Transverse colon (tissue), 4 donors: ENCODE results near the gene C15orf61. TPM values are rescaled to one million over a fixed set of nuclear protein-coding genes. Genes with fewer than 3 reads are reported as not detected.

Experiments used
- DNase-seq: peaks from one replicate; pipeline ENCODE4 v3.0.0-alpha.2; 2019
- H3K27ac ChIP-seq, 4 donors: fragments of 200-600 bp; sonication (generic); 2 replicates each; pipeline ENCODE4 v1.5.1; 2016 to 2018; ENCODE audit warnings: inconsistent platforms in 4 of 4
- H3K27me3 ChIP-seq: fragments of 200-600 bp; sonication (generic); 2 replicates; pipeline ENCODE4 v1.5.1; 2017; ENCODE audit warnings: inconsistent platforms
- H3K36me3 ChIP-seq, 4 donors: fragments of 200-600 bp; sonication (generic); 2 replicates each; pipeline ENCODE4 v1.5.1; 2017 to 2019; ENCODE audit warnings: inconsistent platforms in 4 of 4
- H3K4me1 ChIP-seq, 4 donors: fragments of 200-600 bp; sonication (generic); 2 replicates each; pipeline ENCODE4 v1.5.1; 2017 to 2020; ENCODE audit warnings: inconsistent platforms in 4 of 4
- H3K4me3 ChIP-seq, 4 donors: fragments of 200-600 bp; sonication (generic); 1 replicate in 1 of 4; 2 replicates in 3 of 4; pipeline versions ENCODE4 v1.5.1 to v1.6.1; 2017 to 2019; ENCODE audit warnings: inconsistent platforms in 4 of 4
- H3K9me3 ChIP-seq, 2 donors: fragments of 200-600 bp; sonication (generic); 2 replicates each; pipeline ENCODE4 v1.5.1; 2017 to 2019; ENCODE audit warnings: inconsistent platforms in 2 of 2
- EP300 ChIP-seq: sonication (generic); formaldehyde crosslinking; IDR thresholded peaks from one replicate; pipeline ENCODE4 v1.6.1; 2017; ENCODE audit warnings: antibody characterized with exemption, low read depth
- POLR2A ChIP-seq: fragments of 450-650 bp; IDR thresholded peaks from one replicate; pipeline ENCODE4 v1.6.1; 2016; ENCODE audit warnings: antibody characterized with exemption, mild to moderate bottlenecking, moderate library complexity
- POLR2AphosphoS5 ChIP-seq, 3 donors: sonication (generic); formaldehyde crosslinking; IDR thresholded peaks; one replicate each; pipeline ENCODE4 v1.6.1; 2016; ENCODE audit warnings: antibody characterized with exemption in 3 of 3
- WGBS, 2 donors: methylation state at CpG; one replicate each; pipeline ENCODE4 v1.1.5; 2018; ENCODE audit warnings: low coverage in 1 of 2; 5-methylcytosine and 5-hydroxymethylcytosine counted together
- in situ Hi-C, 4 donors: fragments of 200-750 bp; cut with MboI; loops; one replicate each; pipeline versions ENCODE4 v1.15.0 to v1.15.1; 2017; ENCODE audit warnings: low sequenced_read_pairs in 3 of 4, low pct_ligation_motif_present in 1 of 4, low pct_unique_long_range_greater_than_20kb in 1 of 4
- intact Hi-C: fragments of 100-400 bp; cut with DNase I; formaldehyde crosslinking; loops from one replicate; pipeline ENCODE4 v1.15.1; 2023; ENCODE audit warnings: low total_unique reads
- total RNA-seq, 4 donors: library from RNA; depleted of rRNA; stranded (reverse); fragments of >200 nt; gene quantifications; one replicate each; pipeline ENCODE4 v1.1.0, GENCODE V29; 2016
- TF ChIP-seq, protein P1 (sequence below), 5 experiments: fragments of 200-600 bp in 3 of 5; fragments of 450-650 bp in 2 of 5; sonication (generic) in 3 of 5; IDR thresholded peaks; 1 replicate in 2 of 5; 2 replicates in 3 of 5; pipeline ENCODE4 v1.5.1; 2016 to 2017; ENCODE audit warnings: antibody characterized with exemption in 5 of 5, inconsistent platforms in 3 of 5, mild to moderate bottlenecking in 2 of 5, moderate library complexity in 1 of 5

Gene C15orf61
- total RNA-seq, 4 donors from 2014 or later: 4.0 to 22.4 (median 9.8) TPM

DNA sequence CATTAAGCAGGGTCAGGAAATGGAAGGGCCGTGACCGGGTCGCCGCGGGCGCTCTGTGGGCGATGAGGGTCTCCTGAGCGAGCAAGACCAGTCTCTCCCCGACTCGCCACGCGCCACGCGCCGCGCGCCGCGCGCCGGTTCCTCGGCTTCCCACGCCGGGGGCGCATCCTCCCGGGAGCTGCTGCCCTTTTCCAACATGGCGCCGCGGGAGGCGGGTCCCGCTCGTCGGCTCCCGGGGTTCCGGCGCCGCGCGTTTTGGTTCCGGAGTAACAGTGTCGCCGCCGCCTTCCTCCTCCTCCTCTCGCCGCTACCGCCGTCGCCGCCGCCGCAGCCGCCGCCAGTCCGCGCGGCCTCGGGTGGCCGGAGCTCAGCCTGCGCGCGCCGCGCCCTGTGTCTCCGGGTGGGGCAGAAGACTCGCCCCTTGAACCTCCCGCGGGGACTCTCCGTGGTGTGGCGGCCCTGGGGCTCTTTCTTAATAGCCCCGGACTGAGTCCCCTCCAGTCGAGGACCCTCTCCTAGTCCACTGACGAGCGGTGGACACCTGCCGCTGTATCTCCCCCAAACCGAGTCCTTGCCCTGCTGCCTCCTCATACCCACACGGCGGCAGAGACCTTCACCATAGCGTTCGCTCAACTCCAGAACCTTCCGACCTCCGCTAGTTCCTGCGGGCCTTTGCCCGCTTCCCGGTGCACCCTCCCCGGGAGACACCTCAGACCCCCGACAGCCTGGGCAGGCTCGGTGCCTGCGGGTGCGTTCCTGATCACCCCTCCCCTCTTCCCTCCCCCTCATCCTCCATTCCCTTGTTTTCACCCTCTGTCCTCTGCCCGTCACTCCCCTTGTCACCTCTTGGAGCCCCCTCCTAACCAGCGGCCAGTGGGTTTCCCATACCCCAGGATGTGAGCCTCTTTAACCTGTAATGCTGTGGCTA, 21.8 kb downstream of the C15orf61 start, which contains the start of gene MAP2K5:
Gene MAP2K5 (plus strand): TSS at position 284 of the 928 bp plus-strand sequence. CDS start 633 bp downstream, at position 917.
- 3 to 9% methylated on average over 7 to 37 of the region's 91 CpGs for WGBS, 2 donors

DNA sequence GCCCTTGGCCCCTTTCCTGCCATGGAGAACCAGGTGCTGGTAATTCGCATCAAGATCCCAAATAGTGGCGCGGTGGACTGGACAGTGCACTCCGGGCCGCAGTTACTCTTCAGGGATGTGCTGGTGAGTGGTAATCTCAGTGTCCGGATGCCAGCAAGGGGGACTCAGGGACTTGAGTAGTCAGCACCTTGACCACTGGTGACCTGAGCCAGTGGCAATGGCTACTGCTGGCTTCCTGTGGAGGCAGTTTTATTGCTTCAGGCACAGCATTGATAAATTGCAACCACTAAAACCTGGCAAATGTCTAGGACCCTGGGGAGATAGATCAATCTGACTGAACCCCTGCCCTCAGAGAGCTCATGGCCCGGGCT, 22.4 kb downstream of the C15orf61 start:
- in situ Hi-C loops: no loop called here
- intact Hi-C loops: loop anchor here (2.0 kb wide), 1 partner anchor 23 kb away; the partner anchor contains the start of gene C15orf61
- Histone ChIP-seq H3K9me3 (no peaks in the 10 kb centered on the region), H3K4me1 (peaks cover 6 to 42% (median 27%) of the 10 kb centered on the region in 4 donors), H3K27me3 (no peaks in the 10 kb centered on the region), H3K27ac (peak overlapping the region; percentile 90 to 94 (median 92)), H3K4me3 (peak overlapping the region; percentile 61 to 96 (median 72)), H3K36me3 (no peaks in the 10 kb centered on the region)
- 41% methylated on average over 7 of the region's 7 CpGs; no CpG with 5 or more reads in 1 of the 2 donors for WGBS, 2 donors
- TF ChIP-seq POLR2AphosphoS5 (IDR thresholded peaks at IDR 0.05) (no peak), POLR2A (no peak), EP300 (no peak)
- TF ChIP-seq, protein P1, sequence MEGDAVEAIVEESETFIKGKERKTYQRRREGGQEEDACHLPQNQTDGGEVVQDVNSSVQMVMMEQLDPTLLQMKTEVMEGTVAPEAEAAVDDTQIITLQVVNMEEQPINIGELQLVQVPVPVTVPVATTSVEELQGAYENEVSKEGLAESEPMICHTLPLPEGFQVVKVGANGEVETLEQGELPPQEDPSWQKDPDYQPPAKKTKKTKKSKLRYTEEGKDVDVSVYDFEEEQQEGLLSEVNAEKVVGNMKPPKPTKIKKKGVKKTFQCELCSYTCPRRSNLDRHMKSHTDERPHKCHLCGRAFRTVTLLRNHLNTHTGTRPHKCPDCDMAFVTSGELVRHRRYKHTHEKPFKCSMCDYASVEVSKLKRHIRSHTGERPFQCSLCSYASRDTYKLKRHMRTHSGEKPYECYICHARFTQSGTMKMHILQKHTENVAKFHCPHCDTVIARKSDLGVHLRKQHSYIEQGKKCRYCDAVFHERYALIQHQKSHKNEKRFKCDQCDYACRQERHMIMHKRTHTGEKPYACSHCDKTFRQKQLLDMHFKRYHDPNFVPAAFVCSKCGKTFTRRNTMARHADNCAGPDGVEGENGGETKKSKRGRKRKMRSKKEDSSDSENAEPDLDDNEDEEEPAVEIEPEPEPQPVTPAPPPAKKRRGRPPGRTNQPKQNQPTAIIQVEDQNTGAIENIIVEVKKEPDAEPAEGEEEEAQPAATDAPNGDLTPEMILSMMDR (IDR thresholded peaks at IDR 0.05): no peak
- peak; percentile 36 for DNase-seq

More for the DNA sequence above, 21.8 kb downstream of the C15orf61 start, which contains the start of gene MAP2K5:
- in situ Hi-C loops: no loop called here
- peaks cover 6 to 36% (median 22%) of the 10 kb centered on the region in 4 donors for H3K4me1 ChIP-seq
- DNase-seq: peak; percentile 90
- peak; percentile 77 for TF ChIP-seq POLR2A
- no peak for TF ChIP-seq EP300
- peak; percentile 35 to 79 (median 73) for TF ChIP-seq POLR2AphosphoS5 (IDR thresholded peaks at IDR 0.05)
- intact Hi-C loops: loop anchor here (2.0 kb wide), 1 partner anchor 22 kb away; the partner anchor contains the start of gene C15orf61
- no peaks in the 10 kb centered on the region for H3K36me3 ChIP-seq
- H3K9me3 ChIP-seq: no peaks in the 10 kb centered on the region
- H3K4me3 ChIP-seq: peak within 1 kb of the TSS; percentile 61 to 96 (median 72)
- H3K27ac ChIP-seq: peak within 1 kb of the TSS; percentile 90 to 94 (median 92)
- H3K27me3 ChIP-seq: no peaks in the 10 kb centered on the region

DNA sequence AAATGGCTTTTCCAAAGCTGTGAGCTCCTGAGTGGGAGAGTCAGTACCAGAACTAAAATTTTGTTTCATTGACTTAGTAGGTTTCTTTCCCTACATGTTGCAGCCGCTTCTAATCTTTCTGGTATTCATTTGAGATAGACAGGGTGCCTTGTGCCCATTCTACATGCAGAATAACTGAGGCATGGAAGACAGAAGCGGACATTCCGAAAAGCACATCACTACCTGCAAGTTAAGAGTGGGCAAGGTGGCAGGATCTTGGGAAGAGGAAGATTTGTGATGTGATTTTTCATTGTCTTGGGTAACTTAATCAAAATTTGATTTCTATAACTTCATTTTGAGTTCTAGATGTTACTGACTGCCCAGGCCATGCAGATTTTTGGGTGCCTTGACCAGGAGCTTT, 23.5 kb downstream of the C15orf61 start:
- no peak for DNase-seq
- in situ Hi-C loops (no loop called here), intact Hi-C loops (no loop called here)
- Histone ChIP-seq H3K4me3 (no peak overlapping the region), H3K9me3 (no peaks in the 10 kb centered on the region), H3K27ac (no peak overlapping the region), H3K4me1 (peaks cover 6 to 54% (median 35%) of the 10 kb centered on the region in 4 donors), H3K27me3 (no peaks in the 10 kb centered on the region), H3K36me3 (no peaks in the 10 kb centered on the region)
- TF ChIP-seq EP300 (no peak), POLR2A (no peak), POLR2AphosphoS5 (IDR thresholded peaks at IDR 0.05) (no peak)
- TF ChIP-seq, protein P1 (IDR thresholded peaks at IDR 0.05): no peak
- 79 to 94% methylated on average over 3 of the region's 3 CpGs for WGBS, 2 donors

DNA sequence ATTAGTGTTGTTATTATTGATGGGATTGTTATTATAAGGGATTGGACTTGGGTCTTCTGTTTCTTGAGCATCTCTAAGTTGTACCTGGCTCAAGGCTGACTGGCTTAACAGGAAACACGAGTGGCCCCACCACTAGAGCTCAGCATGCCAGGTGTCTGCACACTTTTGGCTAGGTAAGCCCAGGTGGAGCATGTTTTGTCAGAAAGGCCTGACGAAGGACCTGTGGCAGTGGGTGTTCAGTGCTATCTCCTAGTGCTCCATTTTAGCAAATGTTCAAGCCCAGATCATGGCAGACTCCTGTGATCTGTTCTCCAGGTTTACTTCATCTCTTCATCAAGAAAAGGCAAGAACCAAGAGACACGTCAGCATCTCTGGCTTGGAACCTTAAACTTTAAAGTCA, 24.9 kb downstream of the C15orf61 start:
- Histone ChIP-seq H3K36me3 (no peaks in the 10 kb centered on the region), H3K27me3 (no peaks in the 10 kb centered on the region), H3K27ac (no peak overlapping the region), H3K9me3 (no peaks in the 10 kb centered on the region), H3K4me1 (peaks cover 6 to 68% (median 38%) of the 10 kb centered on the region in 4 donors), H3K4me3 (no peak overlapping the region)
- no peak for TF ChIP-seq POLR2A
- TF ChIP-seq POLR2AphosphoS5 (IDR thresholded peaks at IDR 0.05): no peak
- no peak for TF ChIP-seq EP300
- TF ChIP-seq, protein P1 (IDR thresholded peaks at IDR 0.05): no peak
- intact Hi-C loops (no loop called here), in situ Hi-C loops (no loop called here)
- 79 to 88% methylated on average over 1 to 3 of the region's 3 CpGs for WGBS, 2 donors
- no peak for DNase-seq
